HEK293 (cell line): ENCODE measurements around the gene VCPKMT.

Experiments
- KLF1 ChIP-seq: fragments of 450-650 bp; formaldehyde crosslinking; IDR thresholded peaks from 2 replicates; pipeline ENCODE4 v1.5.1; 2016; ENCODE audit warnings: missing biosample characterization, missing genetic modification characterization
- ZEB2 ChIP-seq: fragments of 450-650 bp; formaldehyde crosslinking; IDR thresholded peaks from 2 replicates; pipeline ENCODE4 v1.5.1; 2016; ENCODE audit warnings: missing biosample characterization, missing genetic modification characterization
- ZNF140 ChIP-seq: fragments of 450-650 bp; formaldehyde crosslinking; IDR thresholded peaks from 2 replicates; pipeline ENCODE4 v1.5.1; 2016; ENCODE audit warnings: missing biosample characterization, missing genetic modification characterization
- ZNF24 ChIP-seq: fragments of 450-650 bp; formaldehyde crosslinking; IDR thresholded peaks from 2 replicates; pipeline ENCODE4 v1.5.1; 2016; ENCODE audit warnings: missing biosample characterization, missing genetic modification characterization
- ZNF416 ChIP-seq: fragments of 450-650 bp; formaldehyde crosslinking; IDR thresholded peaks from 2 replicates; pipeline ENCODE4 v1.5.1; 2016; ENCODE audit warnings: missing biosample characterization, missing genetic modification characterization
- ZNF561 ChIP-seq: fragments of 450-650 bp; IDR thresholded peaks from 2 replicates; pipeline ENCODE4 v1.5.1; 2018; ENCODE audit warnings: missing biosample characterization, missing genetic modification characterization, borderline replicate concordance
- TF ChIP-seq, protein P1 (sequence below): fragments of 450-650 bp; formaldehyde crosslinking; IDR thresholded peaks from 2 replicates; pipeline ENCODE4 v1.5.1; 2016; ENCODE audit warnings: missing biosample characterization, missing genetic modification characterization
- TF ChIP-seq, protein P2 (sequence below): sonication (generic); formaldehyde crosslinking; IDR thresholded peaks from 2 replicates; pipeline ENCODE4 v1.8.1; 2022; ENCODE audit warnings: mild to moderate bottlenecking, moderate library complexity, missing genetic modification reagents

DNA sequence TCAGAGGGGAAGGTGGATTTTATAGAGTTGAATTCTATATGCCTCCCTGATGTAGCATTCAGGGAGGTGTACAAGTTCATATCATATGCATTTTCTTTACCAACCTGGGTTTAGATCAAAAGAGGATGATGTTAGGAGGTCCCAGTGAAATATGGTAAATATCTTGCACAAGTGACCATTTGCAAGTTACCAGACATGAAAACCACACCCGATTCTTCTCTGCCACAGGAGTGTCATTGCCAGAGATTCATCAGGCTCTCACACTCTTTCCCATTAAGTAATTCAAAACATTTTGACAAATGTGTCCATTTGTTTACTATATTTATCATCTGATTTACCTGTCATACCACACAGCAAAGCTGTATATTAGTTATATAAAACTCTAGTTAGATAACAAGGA, 44.0 kb downstream of the VCPKMT start:
- TF ChIP-seq, protein P1, sequence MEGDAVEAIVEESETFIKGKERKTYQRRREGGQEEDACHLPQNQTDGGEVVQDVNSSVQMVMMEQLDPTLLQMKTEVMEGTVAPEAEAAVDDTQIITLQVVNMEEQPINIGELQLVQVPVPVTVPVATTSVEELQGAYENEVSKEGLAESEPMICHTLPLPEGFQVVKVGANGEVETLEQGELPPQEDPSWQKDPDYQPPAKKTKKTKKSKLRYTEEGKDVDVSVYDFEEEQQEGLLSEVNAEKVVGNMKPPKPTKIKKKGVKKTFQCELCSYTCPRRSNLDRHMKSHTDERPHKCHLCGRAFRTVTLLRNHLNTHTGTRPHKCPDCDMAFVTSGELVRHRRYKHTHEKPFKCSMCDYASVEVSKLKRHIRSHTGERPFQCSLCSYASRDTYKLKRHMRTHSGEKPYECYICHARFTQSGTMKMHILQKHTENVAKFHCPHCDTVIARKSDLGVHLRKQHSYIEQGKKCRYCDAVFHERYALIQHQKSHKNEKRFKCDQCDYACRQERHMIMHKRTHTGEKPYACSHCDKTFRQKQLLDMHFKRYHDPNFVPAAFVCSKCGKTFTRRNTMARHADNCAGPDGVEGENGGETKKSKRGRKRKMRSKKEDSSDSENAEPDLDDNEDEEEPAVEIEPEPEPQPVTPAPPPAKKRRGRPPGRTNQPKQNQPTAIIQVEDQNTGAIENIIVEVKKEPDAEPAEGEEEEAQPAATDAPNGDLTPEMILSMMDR (tag by site-specific recombination): no peak
- TF ChIP-seq ZNF416 (no peak), ZNF140 (tag by site-specific recombination) (no peak), ZEB2 (tag by site-specific recombination) (no peak), ZNF561 (tag by site-specific recombination) (no peak), KLF1 (tag by site-specific recombination) (no peak), ZNF24 (tag by site-specific recombination) (no peak)
- TF ChIP-seq, protein P2, sequence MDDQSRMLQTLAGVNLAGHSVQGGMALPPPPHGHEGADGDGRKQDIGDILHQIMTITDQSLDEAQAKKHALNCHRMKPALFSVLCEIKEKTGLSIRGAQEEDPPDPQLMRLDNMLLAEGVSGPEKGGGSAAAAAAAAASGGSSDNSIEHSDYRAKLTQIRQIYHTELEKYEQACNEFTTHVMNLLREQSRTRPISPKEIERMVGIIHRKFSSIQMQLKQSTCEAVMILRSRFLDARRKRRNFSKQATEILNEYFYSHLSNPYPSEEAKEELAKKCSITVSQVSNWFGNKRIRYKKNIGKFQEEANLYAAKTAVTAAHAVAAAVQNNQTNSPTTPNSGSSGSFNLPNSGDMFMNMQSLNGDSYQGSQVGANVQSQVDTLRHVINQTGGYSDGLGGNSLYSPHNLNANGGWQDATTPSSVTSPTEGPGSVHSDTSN (CRISPR knock-in tag): no peak
